GM19372 (cell line): ENCODE measurements around the gene NEDD8.

Experiments used
- ATAC-seq: cut with Tn5 transposase; IDR thresholded peaks from one replicate; pipeline ENCODE4 v1.9.1; 2021; ENCODE audit warnings: mild to moderate bottlenecking, low read depth, moderate library complexity; ENCODE audit not compliant: unreplicated experiment

The NEDD8 gene

GRCh38 chr14:24232121-24232644 is at the start of gene NEDD8:
Gene NEDD8 (minus strand): TSS chr14:24232367. CDS start chr14:24232267, 100 bp downstream.
- ATAC-seq, result peak; percentile 71

- ATAC-seq, result no peak
Measured at GRCh38 chr14:24281636-24282035, 49.5 kb upstream of the NEDD8 start.

- ATAC-seq, result no peak
Measured at GRCh38 chr14:24280797-24281460, 48.8 kb upstream of the NEDD8 start.

GRCh38 chr14:24279301-24280186 is 47.4 kb upstream of the NEDD8 start:
- ATAC-seq, result no peak

GRCh38 chr14:24278424-24278823 is 46.3 kb upstream of the NEDD8 start:
- ATAC-seq, result no peak

GRCh38 chr14:24277606-24278321 is 45.6 kb upstream of the NEDD8 start:
- ATAC-seq, result no peak

- ATAC-seq, result no peak
Measured at GRCh38 chr14:24277071-24277470, 44.9 kb upstream of the NEDD8 start.

- peak; percentile 31 for ATAC-seq
Measured at GRCh38 chr14:24274101-24274543, 42.0 kb upstream of the NEDD8 start.

GRCh38 chr14:24273422-24273998 is 41.3 kb upstream of the NEDD8 start:
- no peak for ATAC-seq

GRCh38 chr14:24272467-24272866 is 40.3 kb upstream of the NEDD8 start:
- no peak for ATAC-seq

- ATAC-seq, result no peak
Measured at GRCh38 chr14:24271834-24272263, 39.7 kb upstream of the NEDD8 start.

GRCh38 chr14:24271134-24271833 is 39.1 kb upstream of the NEDD8 start, which contains the start of gene RABGGTA:
Gene RABGGTA (minus strand): TSS chr14:24271597. CDS start chr14:24271115, 482 bp downstream.
- peak; percentile 87 for ATAC-seq

- no peak for ATAC-seq
Measured at GRCh38 chr14:24270537-24271133, 38.5 kb upstream of the NEDD8 start.

GRCh38 chr14:24269910-24270536 is 37.9 kb upstream of the NEDD8 start:
- ATAC-seq, result no peak

GRCh38 chr14:24269368-24269767 is 37.2 kb upstream of the NEDD8 start:
- ATAC-seq, result no peak

- no peak for ATAC-seq
Measured at GRCh38 chr14:24268225-24268624, 36.1 kb upstream of the NEDD8 start.

GRCh38 chr14:24267516-24267915 is 35.3 kb upstream of the NEDD8 start:
- no peak for ATAC-seq

GRCh38 chr14:24266344-24267244 is 34.4 kb upstream of the NEDD8 start:
- no peak for ATAC-seq
